HEK293 (cell line): ENCODE data around the gene NR2F2.

Experiments
- CTCF ChIA-PET: fragments of 350-600 bp; formaldehyde crosslinking; extraction: SDS; loops from one replicate; lab custom pipeline; 2021; ENCODE audit warnings: antibody characterized with exemption; lab: Yijun Ruan, JAX
- POLR2A ChIA-PET: fragments of 300-600 bp; formaldehyde crosslinking; extraction: SDS; loops from one replicate; lab custom pipeline; 2020; ENCODE audit warnings: antibody characterized with exemption, inconsistent platforms; lab: Yijun Ruan, JAX
- H3K27ac ChIP-seq: fragments of 200-500 bp; sonication (Bioruptor generic); 2 replicates; pipeline ENCODE4 v1.5.1; 2014; ENCODE audit warnings: low read depth, low read length, control low read depth, inconsistent platforms; ENCODE audit errors: extremely low read depth
- H3K36me3 ChIP-seq, 2 experiments: fragments of 200-500 bp in 1 of 2; sonication (Bioruptor generic) in 1 of 2; 1 replicate in 1 of 2; 2 replicates in 1 of 2; pipeline ENCODE4 v1.5.1; 2014 to 2017; ENCODE audit warnings: inconsistent platforms in 2 of 2, low read length in 2 of 2; ENCODE audit not compliant: control insufficient read depth in 2 of 2, insufficient read depth in 1 of 2
- H3K4me1 ChIP-seq: fragments of 200-500 bp; sonication (Bioruptor generic); 2 replicates; pipeline ENCODE4 v1.5.1; 2014; ENCODE audit warnings: mild to moderate bottlenecking, low read length, inconsistent platforms; ENCODE audit not compliant: control insufficient read depth, insufficient read depth
- H3K4me3 ChIP-seq: 2 replicates; pipeline ENCODE4 v1.5.1; 2011; ENCODE audit warnings: low read depth, mild to moderate bottlenecking, control low read depth, low read length, moderate library complexity
- H3K9me3 ChIP-seq: fragments of 200-500 bp; sonication (Bioruptor generic); 2 replicates; pipeline ENCODE4 v1.5.1; 2014; ENCODE audit warnings: low read depth, low read length, inconsistent platforms; ENCODE audit not compliant: control insufficient read depth, insufficient read depth
- GLIS1 ChIP-seq: fragments of 450-650 bp; formaldehyde crosslinking; IDR thresholded peaks from 2 replicates; pipeline ENCODE4 v1.5.1; 2016; ENCODE audit warnings: missing biosample characterization, missing genetic modification characterization
- HOXC10 ChIP-seq: sonication (generic); formaldehyde crosslinking; IDR thresholded peaks from 2 replicates; pipeline ENCODE4 v1.8.1; 2023; ENCODE audit warnings: mild to moderate bottlenecking, missing genetic modification reagents
- IKZF3 ChIP-seq: fragments of 450-650 bp; IDR thresholded peaks from 2 replicates; pipeline ENCODE4 v1.5.0; 2018; ENCODE audit warnings: missing biosample characterization, mild to moderate bottlenecking, missing genetic modification characterization, moderate library complexity
- MZF1 ChIP-seq: fragments of 450-650 bp; formaldehyde crosslinking; IDR thresholded peaks from 2 replicates; pipeline ENCODE4 v1.5.1; 2017; ENCODE audit warnings: missing biosample characterization, missing genetic modification characterization, borderline replicate concordance
- WT1 ChIP-seq: fragments of 450-650 bp; formaldehyde crosslinking; IDR thresholded peaks from 2 replicates; pipeline ENCODE4 v1.5.1; 2016; ENCODE audit warnings: missing biosample characterization, missing genetic modification characterization
- YY1 ChIP-seq: fragments of 450-650 bp; formaldehyde crosslinking; IDR thresholded peaks from 2 replicates; pipeline ENCODE4 v1.5.1; 2018; ENCODE audit warnings: missing biosample characterization, missing genetic modification characterization
- ZBTB21 ChIP-seq: fragments of 450-650 bp; formaldehyde crosslinking; IDR thresholded peaks from 2 replicates; pipeline ENCODE4 v1.5.1; 2017; ENCODE audit warnings: missing biosample characterization, missing genetic modification characterization
- ZBTB8A ChIP-seq: fragments of 450-650 bp; formaldehyde crosslinking; IDR thresholded peaks from 2 replicates; pipeline ENCODE4 v1.5.1; 2016; ENCODE audit warnings: missing biosample characterization, missing genetic modification characterization
- ZIC2 ChIP-seq: fragments of 450-650 bp; formaldehyde crosslinking; IDR thresholded peaks from 2 replicates; pipeline ENCODE4 v1.5.1; 2016; ENCODE audit warnings: missing biosample characterization, missing genetic modification characterization
- ZNF133 ChIP-seq: fragments of 450-650 bp; formaldehyde crosslinking; IDR thresholded peaks from 2 replicates; pipeline ENCODE4 v1.5.1; 2016; ENCODE audit warnings: missing biosample characterization, missing genetic modification characterization
- ZNF16 ChIP-seq: fragments of 450-650 bp; formaldehyde crosslinking; IDR thresholded peaks from 2 replicates; pipeline ENCODE4 v1.5.1; 2016; ENCODE audit warnings: low read depth, missing biosample characterization, missing genetic modification characterization
- ZNF169 ChIP-seq: fragments of 450-650 bp; formaldehyde crosslinking; IDR thresholded peaks from 2 replicates; pipeline ENCODE4 v1.5.1; 2016; ENCODE audit warnings: missing biosample characterization, missing genetic modification characterization
- ZNF175 ChIP-seq: fragments of 450-650 bp; formaldehyde crosslinking; IDR thresholded peaks from 2 replicates; pipeline ENCODE4 v1.5.1; 2016; ENCODE audit warnings: missing biosample characterization, missing genetic modification characterization
- ZNF184 ChIP-seq: fragments of 450-650 bp; IDR thresholded peaks from 2 replicates; pipeline ENCODE4 v1.5.1; 2018; ENCODE audit warnings: missing biosample characterization, mild to moderate bottlenecking, missing genetic modification characterization
- ZNF202 ChIP-seq: fragments of 450-650 bp; formaldehyde crosslinking; IDR thresholded peaks from 2 replicates; pipeline ENCODE4 v1.5.1; 2016; ENCODE audit warnings: missing biosample characterization, missing genetic modification characterization, borderline replicate concordance
- ZNF654 ChIP-seq: fragments of 450-650 bp; formaldehyde crosslinking; IDR thresholded peaks from 2 replicates; pipeline ENCODE4 v1.5.1; 2016; ENCODE audit warnings: low read depth, missing biosample characterization, missing genetic modification characterization
- ZNF776 ChIP-seq: fragments of 450-650 bp; formaldehyde crosslinking; IDR thresholded peaks from 2 replicates; pipeline ENCODE4 v1.5.0; 2017; ENCODE audit warnings: missing biosample characterization, missing genetic modification characterization, borderline replicate concordance
- ZNF830 ChIP-seq: fragments of 450-650 bp; IDR thresholded peaks from 2 replicates; pipeline ENCODE4 v1.5.0; 2018; ENCODE audit warnings: missing biosample characterization, missing genetic modification characterization, low read depth, mild to moderate bottlenecking, moderate library complexity
- TF ChIP-seq, protein P1 (sequence below): fragments of 450-650 bp; formaldehyde crosslinking; IDR thresholded peaks from 2 replicates; pipeline ENCODE4 v1.5.0; 2017; ENCODE audit warnings: missing biosample characterization, missing genetic modification characterization, borderline replicate concordance
- TF ChIP-seq, protein P2 (sequence below): fragments of 450-650 bp; formaldehyde crosslinking; IDR thresholded peaks from 2 replicates; pipeline ENCODE4 v1.5.1; 2016; ENCODE audit warnings: missing biosample characterization, missing genetic modification characterization
- TF ChIP-seq, protein P3 (sequence below): fragments of 450-650 bp; formaldehyde crosslinking; IDR thresholded peaks from 2 replicates; pipeline ENCODE4 v1.5.1; 2016; ENCODE audit warnings: missing biosample characterization, missing genetic modification characterization
- TF ChIP-seq, protein P4 (sequence below): fragments of 450-650 bp; formaldehyde crosslinking; conservative IDR thresholded peaks from 2 replicates; pipeline ENCODE4 v1.5.1; 2016; ENCODE audit warnings: low read depth, missing biosample characterization, missing genetic modification characterization

The NR2F2 gene

DNA sequence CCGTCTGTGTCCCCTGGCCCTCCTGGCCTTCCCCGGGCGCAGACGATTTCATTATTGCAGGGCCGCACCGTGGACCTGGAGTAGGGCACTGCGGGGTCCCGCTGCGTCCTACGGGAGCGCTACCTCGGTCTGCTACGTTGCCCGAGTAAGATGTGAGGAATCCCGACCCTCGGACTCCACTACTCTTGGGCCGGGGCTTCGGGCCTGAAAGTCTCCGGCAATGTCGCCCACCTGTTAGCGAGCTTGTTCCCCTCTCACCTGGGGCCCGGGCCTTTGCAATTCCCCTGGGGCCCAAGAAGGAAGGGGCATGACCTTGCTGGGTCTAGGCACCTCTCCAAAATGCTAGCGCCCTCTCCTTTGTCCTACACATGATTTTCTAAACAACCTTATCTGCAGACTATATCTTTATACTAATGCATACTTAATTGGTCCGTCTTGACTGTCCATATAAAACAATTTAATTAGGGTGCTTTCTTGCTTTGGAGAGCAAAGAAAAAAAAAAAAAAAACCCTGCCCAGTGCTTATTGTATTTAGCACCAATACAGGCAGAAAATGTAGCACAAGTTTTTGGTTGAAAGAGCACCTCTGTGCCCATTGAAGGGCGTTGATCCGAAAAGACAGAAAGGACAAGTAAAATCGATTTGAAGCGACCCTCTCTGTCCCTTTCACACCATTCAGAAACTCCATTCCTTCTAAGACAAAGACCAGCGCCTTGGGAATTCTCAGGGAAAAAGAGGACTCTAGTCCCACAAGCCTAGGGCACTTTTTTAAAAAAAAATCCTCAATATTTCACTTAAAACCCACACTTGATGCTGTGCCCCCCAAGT, 7.0 kb upstream of the NR2F2 start:
- H3K36me3 ChIP-seq, result no peaks in the 10 kb centered on the region
- TF ChIP-seq ZNF184 (no peak), ZNF133 (tag by site-specific recombination) (no peak), ZNF16 (no peak), ZNF175 (no peak), ZNF830 (tag by site-specific recombination) (no peak), ZNF776 (tag by site-specific recombination) (no peak), ZIC2 (no peak), GLIS1 (tag by site-specific recombination) (no peak), HOXC10 (CRISPR knock-in tag) (no peak), WT1 (tag by site-specific recombination) (no peak), IKZF3 (tag by site-specific recombination) (no peak), ZNF169 (no peak), MZF1 (tag by site-specific recombination) (no peak), ZBTB8A (no peak), ZNF654 (no peak), YY1 (tag by site-specific recombination) (no peak)
- TF ChIP-seq, protein P1, sequence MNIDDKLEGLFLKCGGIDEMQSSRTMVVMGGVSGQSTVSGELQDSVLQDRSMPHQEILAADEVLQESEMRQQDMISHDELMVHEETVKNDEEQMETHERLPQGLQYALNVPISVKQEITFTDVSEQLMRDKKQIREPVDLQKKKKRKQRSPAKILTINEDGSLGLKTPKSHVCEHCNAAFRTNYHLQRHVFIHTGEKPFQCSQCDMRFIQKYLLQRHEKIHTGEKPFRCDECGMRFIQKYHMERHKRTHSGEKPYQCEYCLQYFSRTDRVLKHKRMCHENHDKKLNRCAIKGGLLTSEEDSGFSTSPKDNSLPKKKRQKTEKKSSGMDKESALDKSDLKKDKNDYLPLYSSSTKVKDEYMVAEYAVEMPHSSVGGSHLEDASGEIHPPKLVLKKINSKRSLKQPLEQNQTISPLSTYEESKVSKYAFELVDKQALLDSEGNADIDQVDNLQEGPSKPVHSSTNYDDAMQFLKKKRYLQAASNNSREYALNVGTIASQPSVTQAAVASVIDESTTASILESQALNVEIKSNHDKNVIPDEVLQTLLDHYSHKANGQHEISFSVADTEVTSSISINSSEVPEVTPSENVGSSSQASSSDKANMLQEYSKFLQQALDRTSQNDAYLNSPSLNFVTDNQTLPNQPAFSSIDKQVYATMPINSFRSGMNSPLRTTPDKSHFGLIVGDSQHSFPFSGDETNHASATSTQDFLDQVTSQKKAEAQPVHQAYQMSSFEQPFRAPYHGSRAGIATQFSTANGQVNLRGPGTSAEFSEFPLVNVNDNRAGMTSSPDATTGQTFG (tag by site-specific recombination), result no peak
- TF ChIP-seq, protein P2, sequence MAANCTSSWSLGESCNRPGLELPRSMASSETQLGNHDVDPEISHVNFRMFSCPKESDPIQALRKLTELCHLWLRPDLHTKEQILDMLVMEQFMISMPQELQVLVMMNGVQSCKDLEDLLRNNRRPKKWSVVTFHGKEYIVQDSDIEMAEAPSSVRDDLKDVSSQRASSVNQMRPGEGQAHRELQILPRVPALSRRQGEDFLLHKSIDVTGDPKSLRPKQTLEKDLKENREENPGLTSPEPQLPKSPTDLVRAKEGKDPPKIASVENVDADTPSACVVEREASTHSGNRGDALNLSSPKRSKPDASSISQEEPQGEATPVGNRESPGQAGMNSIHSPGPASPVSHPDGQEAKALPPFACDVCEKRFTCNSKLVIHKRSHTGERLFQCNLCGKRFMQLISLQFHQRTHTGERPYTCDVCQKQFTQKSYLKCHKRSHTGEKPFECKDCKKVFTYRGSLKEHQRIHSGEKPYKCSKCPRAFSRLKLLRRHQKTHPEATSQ (tag by site-specific recombination), result no peak
- TF ChIP-seq, protein P3, sequence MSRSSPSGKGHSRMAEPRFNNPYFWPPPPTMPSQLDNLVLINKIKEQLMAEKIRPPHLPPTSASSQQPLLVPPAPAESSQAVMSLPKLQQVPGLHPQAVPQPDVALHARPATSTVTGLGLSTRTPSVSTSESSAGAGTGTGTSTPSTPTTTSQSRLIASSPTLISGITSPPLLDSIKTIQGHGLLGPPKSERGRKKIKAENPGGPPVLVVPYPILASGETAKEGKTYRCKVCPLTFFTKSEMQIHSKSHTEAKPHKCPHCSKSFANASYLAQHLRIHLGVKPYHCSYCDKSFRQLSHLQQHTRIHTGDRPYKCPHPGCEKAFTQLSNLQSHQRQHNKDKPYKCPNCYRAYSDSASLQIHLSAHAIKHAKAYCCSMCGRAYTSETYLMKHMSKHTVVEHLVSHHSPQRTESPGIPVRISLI, result no peak
- no peak overlapping the region for H3K4me3 ChIP-seq
- H3K27ac ChIP-seq, result no peak overlapping the region
- ChIA-PET CTCF (interaction anchor here (1.0 kb wide), 1 partner anchor 768 kb away, joined by 4 read pairs; no protein-coding TSS in a partner anchor), POLR2A (no interaction called here)
- peaks cover 11% of the 10 kb centered on the region for H3K4me1 ChIP-seq
- no peaks in the 10 kb centered on the region for H3K9me3 ChIP-seq

DNA sequence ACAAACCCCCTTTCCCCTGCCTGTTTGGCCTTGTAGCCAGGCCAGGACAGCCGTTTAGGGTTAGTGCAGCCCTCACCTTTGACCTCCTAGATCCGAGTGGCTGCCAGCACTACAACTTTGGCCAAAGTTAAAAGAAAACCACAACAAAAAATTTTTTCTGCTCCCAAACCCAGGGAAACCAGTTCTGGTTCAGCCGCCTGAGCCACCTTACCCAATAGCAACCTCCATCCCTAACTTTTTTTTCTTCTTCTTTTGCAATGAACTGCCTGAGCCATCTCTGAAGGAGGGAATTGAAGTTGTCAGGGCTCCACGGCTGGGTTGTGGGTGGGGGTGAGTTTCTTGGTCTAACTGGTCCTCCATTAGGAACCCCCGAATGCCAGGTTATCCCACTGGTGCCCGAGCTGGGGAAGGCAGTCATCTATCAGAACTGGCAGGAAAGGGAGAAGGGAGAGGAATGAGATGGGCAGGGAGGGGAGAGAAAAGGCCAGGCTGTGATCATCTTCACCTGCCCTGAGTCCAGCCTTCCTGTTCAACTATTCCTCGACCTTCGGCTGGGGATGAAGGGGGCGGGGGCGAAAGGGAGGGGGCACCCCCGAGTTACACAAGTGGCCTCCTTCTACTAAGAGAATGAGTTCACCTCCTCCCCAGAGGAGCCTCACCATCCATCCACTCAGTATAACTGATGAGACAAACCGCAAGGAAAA, 6.2 kb upstream of the NR2F2 start:
- no peaks in the 10 kb centered on the region for H3K9me3 ChIP-seq
- H3K27ac ChIP-seq, result no peak overlapping the region
- H3K36me3 ChIP-seq, result no peaks in the 10 kb centered on the region
- peaks cover 11% of the 10 kb centered on the region for H3K4me1 ChIP-seq
- ChIA-PET POLR2A (no interaction called here), CTCF (no interaction called here)
- H3K4me3 ChIP-seq, result no peak overlapping the region
- TF ChIP-seq ZNF654 (no peak), ZNF202 (tag by site-specific recombination) (no peak), ZBTB21 (no peak)
- TF ChIP-seq, protein P4, sequence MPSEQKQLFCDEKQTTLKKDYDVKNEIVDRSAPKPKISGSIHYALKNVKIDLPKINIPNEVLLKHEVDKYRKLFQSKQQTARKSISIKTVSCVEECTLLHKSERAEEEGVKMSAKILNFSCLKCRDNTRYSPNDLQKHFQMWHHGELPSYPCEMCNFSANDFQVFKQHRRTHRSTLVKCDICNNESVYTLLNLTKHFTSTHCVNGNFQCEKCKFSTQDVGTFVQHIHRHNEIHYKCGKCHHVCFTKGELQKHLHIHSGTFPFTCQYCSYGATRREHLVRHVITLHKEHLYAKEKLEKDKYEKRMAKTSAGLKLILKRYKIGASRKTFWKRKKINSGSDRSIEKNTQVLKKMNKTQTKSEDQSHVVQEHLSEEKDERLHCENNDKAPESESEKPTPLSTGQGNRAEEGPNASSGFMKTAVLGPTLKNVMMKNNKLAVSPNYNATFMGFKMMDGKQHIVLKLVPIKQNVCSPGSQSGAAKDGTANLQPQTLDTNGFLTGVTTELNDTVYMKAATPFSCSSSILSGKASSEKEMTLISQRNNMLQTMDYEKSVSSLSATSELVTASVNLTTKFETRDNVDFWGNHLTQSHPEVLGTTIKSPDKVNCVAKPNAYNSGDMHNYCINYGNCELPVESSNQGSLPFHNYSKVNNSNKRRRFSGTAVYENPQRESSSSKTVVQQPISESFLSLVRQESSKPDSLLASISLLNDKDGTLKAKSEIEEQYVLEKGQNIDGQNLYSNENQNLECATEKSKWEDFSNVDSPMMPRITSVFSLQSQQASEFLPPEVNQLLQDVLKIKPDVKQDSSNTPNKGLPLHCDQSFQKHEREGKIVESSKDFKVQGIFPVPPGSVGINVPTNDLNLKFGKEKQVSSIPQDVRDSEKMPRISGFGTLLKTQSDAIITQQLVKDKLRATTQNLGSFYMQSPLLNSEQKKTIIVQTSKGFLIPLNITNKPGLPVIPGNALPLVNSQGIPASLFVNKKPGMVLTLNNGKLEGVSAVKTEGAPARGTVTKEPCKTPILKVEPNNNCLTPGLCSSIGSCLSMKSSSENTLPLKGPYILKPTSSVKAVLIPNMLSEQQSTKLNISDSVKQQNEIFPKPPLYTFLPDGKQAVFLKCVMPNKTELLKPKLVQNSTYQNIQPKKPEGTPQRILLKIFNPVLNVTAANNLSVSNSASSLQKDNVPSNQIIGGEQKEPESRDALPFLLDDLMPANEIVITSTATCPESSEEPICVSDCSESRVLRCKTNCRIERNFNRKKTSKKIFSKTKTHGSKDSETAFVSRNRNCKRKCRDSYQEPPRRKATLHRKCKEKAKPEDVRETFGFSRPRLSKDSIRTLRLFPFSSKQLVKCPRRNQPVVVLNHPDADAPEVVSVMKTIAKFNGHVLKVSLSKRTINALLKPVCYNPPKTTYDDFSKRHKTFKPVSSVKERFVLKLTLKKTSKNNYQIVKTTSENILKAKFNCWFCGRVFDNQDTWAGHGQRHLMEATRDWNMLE (tag by site-specific recombination), result no peak
